ENCODE data around the gene GLIS1. TPM values are rescaled to one million over a fixed set of nuclear protein-coding genes. Genes with fewer than 3 reads are reported as not detected.

Gene GLIS1
- total RNA-seq, 1 donor from 2014 or later, result 1.6 TPM

- Mint-ChIP-seq H3K27me3 (ENCODE audit: low read depth) (peaks cover 47% of the 10 kb centered on the region), H3K4me3 (no peak overlapping the region), H3K4me1 (peaks cover 9% of the 10 kb centered on the region), H3K36me3 (no peaks in the 10 kb centered on the region), H3K27ac (no peak overlapping the region), H3K9me3 (no peaks in the 10 kb centered on the region)
- DNase-seq (ENCODE audit: low spot score in 2 of 2, unreplicated experiment in 2 of 2), result no peak
- no peak for TF ChIP-seq CTCF (IDR thresholded peaks at IDR 0.05; ENCODE audit: unreplicated experiment)
These were observed 243.2 kb downstream of the GLIS1 start for GRCh38 chr1:53495633-53496345.

- Mint-ChIP-seq H3K27me3 (ENCODE audit: low read depth) (peaks cover 66% of the 10 kb centered on the region), H3K27ac (no peak overlapping the region)
- TF ChIP-seq CTCF (IDR thresholded peaks at IDR 0.05; ENCODE audit: unreplicated experiment), result no peak
These were observed 248.6 kb downstream of the GLIS1 start for GRCh38 chr1:53490351-53490750.

GRCh38 chr1:53486395-53487026 lies 252.5 kb downstream of the GLIS1 start:
- H3K4me1 Mint-ChIP-seq, result peaks cover 9% of the 10 kb centered on the region
- H3K4me3 Mint-ChIP-seq, result no peak overlapping the region
- H3K27me3 Mint-ChIP-seq (ENCODE audit: low read depth), result peaks cover 60% of the 10 kb centered on the region
- no peaks in the 10 kb centered on the region for H3K9me3 Mint-ChIP-seq
- TF ChIP-seq CTCF (IDR thresholded peaks at IDR 0.05; ENCODE audit: unreplicated experiment), result no peak
- no peak for DNase-seq (ENCODE audit: low spot score in 2 of 2, unreplicated experiment in 2 of 2)
- no peak overlapping the region for H3K27ac Mint-ChIP-seq
- H3K36me3 Mint-ChIP-seq, result no peaks in the 10 kb centered on the region

More at GRCh38 chr1:53490351-53490750, 248.6 kb downstream of the GLIS1 start:
- Mint-ChIP-seq H3K4me1 (peaks cover 8% of the 10 kb centered on the region), H3K9me3 (no peaks in the 10 kb centered on the region), H3K36me3 (no peaks in the 10 kb centered on the region), H3K4me3 (no peak overlapping the region)
- DNase-seq (ENCODE audit: low spot score in 2 of 2, unreplicated experiment in 2 of 2), result no peak

GRCh38 chr1:53485478-53486394 lies 253.2 kb downstream of the GLIS1 start:
- peaks cover 57% of the 10 kb centered on the region for H3K27me3 Mint-ChIP-seq (ENCODE audit: low read depth)

More at GRCh38 chr1:53485478-53486394, 253.2 kb downstream of the GLIS1 start:
- Mint-ChIP-seq H3K4me3 (no peak overlapping the region), H3K36me3 (no peaks in the 10 kb centered on the region), H3K9me3 (no peaks in the 10 kb centered on the region), H3K27ac (no peak overlapping the region), H3K4me1 (peaks cover 9% of the 10 kb centered on the region)
- peak; percentile 74 for TF ChIP-seq CTCF (IDR thresholded peaks at IDR 0.05; ENCODE audit: unreplicated experiment)
- DNase-seq (ENCODE audit: low spot score in 2 of 2, unreplicated experiment in 2 of 2), result peak; percentile 81 to 94

Data from mesothelial cell of epicardium (in vitro differentiated cells).